GM23338 (cell line): ENCODE results near the gene GPR139. TPM values are rescaled to one million over a fixed set of nuclear protein-coding genes. Genes with fewer than 3 reads are reported as not detected.

Experiments
- ATAC-seq: fragments of 200-7000 bp; cut with Tn5 transposase; 3 replicates; pipeline ENCODE4 v1.9.1; 2020
- DNase-seq: peaks from one replicate; pipeline ENCODE4 v3.0.0-alpha.2; 2015; ENCODE audit warnings: low spot score
- H2AFZ ChIP-seq: fragments of 200-600 bp; sonication (generic); 2 replicates; pipeline ENCODE4 v1.8.0; 2016; ENCODE audit warnings: antibody characterized with exemption, mild to moderate bottlenecking, moderate library complexity
- H3F3A ChIP-seq: fragments of 200-600 bp; sonication (generic); replicated peaks from 2 replicates; pipeline ENCODE4 v1.8.0; 2017; ENCODE audit warnings: antibody characterized with exemption, mixed run types, low read depth
- H3K27ac ChIP-seq: fragments of 200-600 bp; sonication (generic); 2 replicates; pipeline ENCODE4 v1.6.1; 2016; ENCODE audit warnings: low read depth
- H3K27me3 ChIP-seq: fragments of 200-600 bp; sonication (generic); 2 replicates; pipeline ENCODE4 v1.8.0; 2016; ENCODE audit warnings: mild to moderate bottlenecking, mixed run types, moderate library complexity; ENCODE audit not compliant: insufficient read depth
- H3K36me3 ChIP-seq: fragments of 200-600 bp; sonication (generic); 2 replicates; pipeline ENCODE4 v1.8.0; 2016; ENCODE audit warnings: mild to moderate bottlenecking; ENCODE audit not compliant: insufficient read depth
- H3K4me1 ChIP-seq: fragments of 200-600 bp; sonication (generic); 2 replicates; pipeline ENCODE4 v1.8.0; 2016; ENCODE audit warnings: mild to moderate bottlenecking, moderate library complexity; ENCODE audit not compliant: insufficient read depth
- H3K4me2 ChIP-seq: fragments of 200-600 bp; sonication (generic); 2 replicates; pipeline ENCODE4 v1.7.1; 2017; ENCODE audit warnings: mixed run types
- H3K4me3 ChIP-seq: fragments of 200-600 bp; sonication (generic); 2 replicates; pipeline ENCODE4 v1.6.1; 2016; ENCODE audit warnings: mixed run types
- H3K79me2 ChIP-seq: fragments of 200-600 bp; sonication (generic); replicated peaks from 2 replicates; pipeline ENCODE4 v1.8.0; 2017; ENCODE audit warnings: mild to moderate bottlenecking; ENCODE audit not compliant: insufficient read depth
- H3K9me2 ChIP-seq: fragments of 200-600 bp; sonication (generic); 2 replicates; pipeline ENCODE4 v1.8.0; 2017; ENCODE audit not compliant: insufficient read depth
- H4K20me1 ChIP-seq: fragments of 200-600 bp; sonication (generic); replicated peaks from 2 replicates; pipeline ENCODE4 v1.8.0; 2017; ENCODE audit warnings: mild to moderate bottlenecking; ENCODE audit not compliant: insufficient read depth
- H3K27ac Mint-ChIP-seq: 2 replicates; pipeline ENCODE4 v1.8.0; 2020; ENCODE audit warnings: inconsistent platforms, mild to moderate bottlenecking, moderate library complexity, mixed read lengths
- H3K27me3 Mint-ChIP-seq: 3 replicates; pipeline ENCODE4 v1.8.0; 2022; ENCODE audit warnings: low read depth, mild to moderate bottlenecking, moderate library complexity, mixed read lengths, inconsistent platforms; ENCODE audit not compliant: insufficient read depth, poor library complexity
- H3K36me3 Mint-ChIP-seq: 3 replicates; pipeline ENCODE4 v1.8.0; 2021; ENCODE audit warnings: low read depth, mild to moderate bottlenecking, inconsistent platforms, moderate library complexity, mixed read lengths
- H3K4me1 Mint-ChIP-seq: 3 replicates; pipeline ENCODE4 v1.8.0; 2020; ENCODE audit warnings: mild to moderate bottlenecking, inconsistent platforms, mixed read lengths
- H3K4me3 Mint-ChIP-seq: 3 replicates; pipeline ENCODE4 v1.8.0; 2021; ENCODE audit warnings: moderate library complexity, mild to moderate bottlenecking, inconsistent platforms, mixed read lengths
- H3K9me3 Mint-ChIP-seq: 3 replicates; pipeline ENCODE4 v1.8.0; 2020; ENCODE audit warnings: moderate library complexity, mild to moderate bottlenecking, inconsistent platforms, mixed read lengths
- CREB1 ChIP-seq: fragments of 250-450 bp; sonication (Bioruptor Pico); IDR thresholded peaks from 2 replicates; pipeline ENCODE4 v1.5.0; 2020; ENCODE audit warnings: low read depth, mild to moderate bottlenecking, moderate library complexity
- EZH2 ChIP-seq: fragments of 200-600 bp; sonication (generic); IDR thresholded peaks from one replicate; pipeline ENCODE4 v1.8.0; 2017; ENCODE audit warnings: antibody characterized with exemption, mild to moderate bottlenecking, low read depth; ENCODE audit not compliant: unreplicated experiment
- EZH2phosphoT487 ChIP-seq: fragments of 200-600 bp; sonication (generic); IDR thresholded peaks from one replicate; pipeline ENCODE4 v1.8.1; 2018; ENCODE audit warnings: antibody characterized with exemption; ENCODE audit not compliant: unreplicated experiment
- JUNB ChIP-seq: IDR thresholded peaks from one replicate; pipeline ENCODE4 v1.6.1; 2016; ENCODE audit warnings: antibody characterized with exemption; ENCODE audit not compliant: unreplicated experiment
- POLR2AphosphoS5 ChIP-seq: IDR thresholded peaks from 2 replicates; pipeline ENCODE4 v1.6.1; 2016; ENCODE audit warnings: antibody characterized with exemption, low read depth
- STAT1 ChIP-seq: IDR thresholded peaks from one replicate; pipeline ENCODE4 v1.6.1; 2016; ENCODE audit warnings: antibody characterized with exemption; ENCODE audit not compliant: unreplicated experiment
- ZNF114 ChIP-seq: fragments of 250-450 bp; sonication (Bioruptor Pico); IDR thresholded peaks from 2 replicates; pipeline ENCODE4 v1.5.0; 2020; ENCODE audit warnings: mild to moderate bottlenecking, moderate library complexity
- polyA plus RNA-seq: library from polyadenylated mRNA; unstranded; fragments of >200 nt; fragmentation: Nextera tagmentation; extraction: Ambion mirVana; gene quantifications from 2 replicates; pipeline ENCODE4 v1.2.1, GENCODE V29; 2016
- total RNA-seq: library from RNA; depleted of rRNA; stranded (reverse); fragments of >200 nt; shearing (Covaris generic); gene quantifications from 2 replicates; pipeline ENCODE4 v1.2.3, GENCODE V29; 2014
- TF ChIP-seq, protein P1 (sequence below): IDR thresholded peaks from 2 replicates; pipeline ENCODE4 v1.6.1; 2016; ENCODE audit warnings: antibody characterized with exemption
- TF ChIP-seq, protein P2 (sequence below): IDR thresholded peaks from one replicate; pipeline ENCODE4 v1.6.1; 2018; ENCODE audit warnings: antibody characterized with exemption; ENCODE audit not compliant: unreplicated experiment

The GPR139 gene
- total and polyA plus RNA-seq, 2 experiments from 2014 or later = 0.66 to 2.3 TPM

DNA sequence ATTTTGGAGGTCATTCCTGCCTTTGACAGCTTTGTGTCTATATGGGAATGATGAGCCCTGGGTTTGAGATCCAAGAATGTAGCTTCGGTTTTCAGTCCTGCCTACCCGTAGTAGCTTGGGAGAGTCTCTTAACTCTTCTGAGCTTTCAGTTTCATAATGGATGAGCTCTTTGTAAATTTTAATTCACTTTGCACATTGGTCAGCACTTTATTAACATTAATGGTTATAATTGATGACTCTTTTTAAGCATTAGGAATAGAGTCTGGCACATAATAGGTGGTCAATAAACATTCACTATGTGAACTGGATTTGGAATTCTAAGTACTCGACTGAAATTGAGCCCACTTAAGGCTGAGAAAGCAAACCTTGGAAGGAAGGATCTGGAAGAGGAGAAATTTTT is 17.3 kb downstream of the GPR139 start:
- no peak overlapping the region for H3K27ac ChIP-seq
- H3K4me3 ChIP-seq = no peak overlapping the region
- H4K20me1 ChIP-seq = no peaks in the 10 kb centered on the region
- H3K4me2 ChIP-seq = no peak overlapping the region
- no peaks in the 10 kb centered on the region for H3K36me3 ChIP-seq
- no peaks in the 10 kb centered on the region for H3K27me3 ChIP-seq
- Mint-ChIP-seq H3K27me3 (no peaks in the 10 kb centered on the region), H3K4me3 (no peak overlapping the region), H3K9me3 (no peaks in the 10 kb centered on the region), H3K36me3 (no peaks in the 10 kb centered on the region), H3K27ac (no peak overlapping the region), H3K4me1 (no peaks in the 10 kb centered on the region)
- TF ChIP-seq ZNF114 (CRISPR knock-in tag) = no peak
- H2AFZ ChIP-seq = no peak overlapping the region
- no peaks in the 10 kb centered on the region for H3K9me2 ChIP-seq
- DNase-seq (no peak), ATAC-seq (no peak)
- H3F3A ChIP-seq = no peaks in the 10 kb centered on the region
- H3K79me2 ChIP-seq = no peaks in the 10 kb centered on the region
- no peaks in the 10 kb centered on the region for H3K4me1 ChIP-seq

DNA sequence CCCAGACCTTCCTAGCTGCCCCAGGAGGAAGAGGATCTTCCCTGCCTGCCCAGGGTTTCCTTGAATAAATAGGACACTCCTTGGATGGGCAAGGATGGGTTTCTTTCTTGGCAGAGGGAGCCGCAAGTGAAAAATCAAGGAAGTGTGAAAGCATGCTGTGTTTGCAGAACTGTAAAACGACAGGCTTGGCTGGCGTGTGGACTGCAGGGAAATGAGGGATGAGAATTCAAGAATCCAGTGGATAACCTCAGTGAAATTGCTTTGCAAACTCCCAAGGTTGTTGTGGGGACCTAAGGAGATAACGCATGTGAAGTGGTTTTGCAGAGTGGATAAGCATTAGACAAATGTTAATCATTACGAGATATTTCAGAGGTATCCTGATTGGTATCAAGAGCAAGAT is 20.4 kb downstream of the GPR139 start:
- Histone ChIP-seq H3K36me3 (no peaks in the 10 kb centered on the region), H3F3A (no peaks in the 10 kb centered on the region), H3K27me3 (no peaks in the 10 kb centered on the region), H3K4me2 (no peak overlapping the region), H2AFZ (no peak overlapping the region), H3K79me2 (no peaks in the 10 kb centered on the region), H3K9me2 (no peaks in the 10 kb centered on the region), H3K4me1 (0 out of 2 replicates have a peak, but pooled peaks cover 4% of the 10 kb centered on the region), H3K4me3 (no peak overlapping the region), H4K20me1 (no peaks in the 10 kb centered on the region), H3K27ac (no peak overlapping the region)
- no peaks in the 10 kb centered on the region for H3K9me3 Mint-ChIP-seq
- TF ChIP-seq POLR2AphosphoS5 = no peak
- no peak for TF ChIP-seq EZH2phosphoT487
- TF ChIP-seq, protein P1, sequence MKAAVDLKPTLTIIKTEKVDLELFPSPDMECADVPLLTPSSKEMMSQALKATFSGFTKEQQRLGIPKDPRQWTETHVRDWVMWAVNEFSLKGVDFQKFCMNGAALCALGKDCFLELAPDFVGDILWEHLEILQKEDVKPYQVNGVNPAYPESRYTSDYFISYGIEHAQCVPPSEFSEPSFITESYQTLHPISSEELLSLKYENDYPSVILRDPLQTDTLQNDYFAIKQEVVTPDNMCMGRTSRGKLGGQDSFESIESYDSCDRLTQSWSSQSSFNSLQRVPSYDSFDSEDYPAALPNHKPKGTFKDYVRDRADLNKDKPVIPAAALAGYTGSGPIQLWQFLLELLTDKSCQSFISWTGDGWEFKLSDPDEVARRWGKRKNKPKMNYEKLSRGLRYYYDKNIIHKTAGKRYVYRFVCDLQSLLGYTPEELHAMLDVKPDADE = no peak
- no peak for TF ChIP-seq ZNF114 (CRISPR knock-in tag)
- no peak for TF ChIP-seq CREB1 (CRISPR knock-in tag)
- TF ChIP-seq JUNB = no peak
- TF ChIP-seq EZH2 = no peak
- TF ChIP-seq, protein P2, sequence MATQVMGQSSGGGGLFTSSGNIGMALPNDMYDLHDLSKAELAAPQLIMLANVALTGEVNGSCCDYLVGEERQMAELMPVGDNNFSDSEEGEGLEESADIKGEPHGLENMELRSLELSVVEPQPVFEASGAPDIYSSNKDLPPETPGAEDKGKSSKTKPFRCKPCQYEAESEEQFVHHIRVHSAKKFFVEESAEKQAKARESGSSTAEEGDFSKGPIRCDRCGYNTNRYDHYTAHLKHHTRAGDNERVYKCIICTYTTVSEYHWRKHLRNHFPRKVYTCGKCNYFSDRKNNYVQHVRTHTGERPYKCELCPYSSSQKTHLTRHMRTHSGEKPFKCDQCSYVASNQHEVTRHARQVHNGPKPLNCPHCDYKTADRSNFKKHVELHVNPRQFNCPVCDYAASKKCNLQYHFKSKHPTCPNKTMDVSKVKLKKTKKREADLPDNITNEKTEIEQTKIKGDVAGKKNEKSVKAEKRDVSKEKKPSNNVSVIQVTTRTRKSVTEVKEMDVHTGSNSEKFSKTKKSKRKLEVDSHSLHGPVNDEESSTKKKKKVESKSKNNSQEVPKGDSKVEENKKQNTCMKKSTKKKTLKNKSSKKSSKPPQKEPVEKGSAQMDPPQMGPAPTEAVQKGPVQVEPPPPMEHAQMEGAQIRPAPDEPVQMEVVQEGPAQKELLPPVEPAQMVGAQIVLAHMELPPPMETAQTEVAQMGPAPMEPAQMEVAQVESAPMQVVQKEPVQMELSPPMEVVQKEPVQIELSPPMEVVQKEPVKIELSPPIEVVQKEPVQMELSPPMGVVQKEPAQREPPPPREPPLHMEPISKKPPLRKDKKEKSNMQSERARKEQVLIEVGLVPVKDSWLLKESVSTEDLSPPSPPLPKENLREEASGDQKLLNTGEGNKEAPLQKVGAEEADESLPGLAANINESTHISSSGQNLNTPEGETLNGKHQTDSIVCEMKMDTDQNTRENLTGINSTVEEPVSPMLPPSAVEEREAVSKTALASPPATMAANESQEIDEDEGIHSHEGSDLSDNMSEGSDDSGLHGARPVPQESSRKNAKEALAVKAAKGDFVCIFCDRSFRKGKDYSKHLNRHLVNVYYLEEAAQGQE = no peak
- TF ChIP-seq STAT1 = no peak
- no peak overlapping the region for H3K4me3 Mint-ChIP-seq
- H3K36me3 Mint-ChIP-seq = no peaks in the 10 kb centered on the region
- H3K27ac Mint-ChIP-seq = no peak overlapping the region
- ATAC-seq (no peak), DNase-seq (no peak)
- peaks cover 10% of the 10 kb centered on the region for H3K27me3 Mint-ChIP-seq
- peaks cover 10% of the 10 kb centered on the region for H3K4me1 Mint-ChIP-seq
